Measurements from ENCODE around the gene UCHL3. TPM values are rescaled to one million over a fixed set of nuclear protein-coding genes. Genes with fewer than 3 reads are reported as not detected.

The UCHL3 gene
- total and polyA plus RNA-seq, 11 donors: 16.3 to 72.1 (median 27.6) TPM

- H3K4me1 ChIP-seq: no peaks in the 10 kb centered on the region
- peaks cover 0 to 27% (median 10%) of the 10 kb centered on the region in 9 donors for H3K36me3 ChIP-seq
- TF ChIP-seq CTCF (IDR thresholded peaks at IDR 0.05): no peak
- no peak for TF ChIP-seq POLR2A (IDR thresholded peaks at IDR 0.05)
- WGBS, 4 donors: 93 to 99% (median 98%) methylated on average over 2 of the region's 2 CpGs
- no peak for ATAC-seq
- DNase-seq: no peak
- no peak overlapping the region for H3K4me3 ChIP-seq
- no peak overlapping the region for H3K27ac ChIP-seq
- intact Hi-C loops (cut with DNase I): no loop called here
- H3K27me3 ChIP-seq: no peaks in the 10 kb centered on the region
- H3K9me3 ChIP-seq: no peaks in the 10 kb centered on the region
Measured at GRCh38 chr13:75607447-75607846, 57.9 kb downstream of the UCHL3 start.

GRCh38 chr13:75610466-75610865 is 60.9 kb downstream of the UCHL3 start:
- Histone ChIP-seq H3K4me1 (no peaks in the 10 kb centered on the region), H3K27ac (no peak overlapping the region), H3K36me3 (peaks cover 0 to 15% (median 8%) of the 10 kb centered on the region in 9 donors), H3K27me3 (no peaks in the 10 kb centered on the region), H3K9me3 (no peaks in the 10 kb centered on the region), H3K4me3 (no peak overlapping the region)
- TF ChIP-seq POLR2A (IDR thresholded peaks at IDR 0.05) (no peak), CTCF (IDR thresholded peaks at IDR 0.05) (no peak)
- intact Hi-C loops (cut with DNase I): no loop called here
- ATAC-seq: no peak
- DNase-seq: no peak

GRCh38 chr13:75612354-75612753 is 62.8 kb downstream of the UCHL3 start:
- H3K27me3 ChIP-seq: no peaks in the 10 kb centered on the region
- no peak overlapping the region for H3K4me3 ChIP-seq
- TF ChIP-seq CTCF (IDR thresholded peaks at IDR 0.05) (no peak), POLR2A (IDR thresholded peaks at IDR 0.05) (no peak)
- no peaks in the 10 kb centered on the region for H3K4me1 ChIP-seq
- H3K36me3 ChIP-seq: peaks cover 0 to 4% (median 0%) of the 10 kb centered on the region in 9 donors
- DNase-seq (no peak), ATAC-seq (no peak)
- WGBS, 4 donors: 94 to 98% (median 97%) methylated on average over 2 of the region's 2 CpGs
- H3K27ac ChIP-seq: no peak overlapping the region
- intact Hi-C loops (cut with DNase I): no loop called here
- no peaks in the 10 kb centered on the region for H3K9me3 ChIP-seq

- no peak overlapping the region for H3K4me3 ChIP-seq
- WGBS, 4 donors: 0 to 100% (median 66%) methylated on average over 1 of the region's 1 CpG
- H3K27me3 ChIP-seq: no peaks in the 10 kb centered on the region
- no peaks in the 10 kb centered on the region for H3K4me1 ChIP-seq
- ATAC-seq (no peak), DNase-seq (no peak)
- H3K36me3 ChIP-seq: no peaks in the 10 kb centered on the region
- H3K27ac ChIP-seq: no peak overlapping the region
- intact Hi-C loops (cut with DNase I): no loop called here
- TF ChIP-seq CTCF (IDR thresholded peaks at IDR 0.05) (no peak), POLR2A (IDR thresholded peaks at IDR 0.05) (no peak)
- H3K9me3 ChIP-seq: no peaks in the 10 kb centered on the region
Measured at GRCh38 chr13:75617230-75617629, 67.6 kb downstream of the UCHL3 start.
